ENCODE measurements around the gene SGK1.

Gene SGK1

DNA sequence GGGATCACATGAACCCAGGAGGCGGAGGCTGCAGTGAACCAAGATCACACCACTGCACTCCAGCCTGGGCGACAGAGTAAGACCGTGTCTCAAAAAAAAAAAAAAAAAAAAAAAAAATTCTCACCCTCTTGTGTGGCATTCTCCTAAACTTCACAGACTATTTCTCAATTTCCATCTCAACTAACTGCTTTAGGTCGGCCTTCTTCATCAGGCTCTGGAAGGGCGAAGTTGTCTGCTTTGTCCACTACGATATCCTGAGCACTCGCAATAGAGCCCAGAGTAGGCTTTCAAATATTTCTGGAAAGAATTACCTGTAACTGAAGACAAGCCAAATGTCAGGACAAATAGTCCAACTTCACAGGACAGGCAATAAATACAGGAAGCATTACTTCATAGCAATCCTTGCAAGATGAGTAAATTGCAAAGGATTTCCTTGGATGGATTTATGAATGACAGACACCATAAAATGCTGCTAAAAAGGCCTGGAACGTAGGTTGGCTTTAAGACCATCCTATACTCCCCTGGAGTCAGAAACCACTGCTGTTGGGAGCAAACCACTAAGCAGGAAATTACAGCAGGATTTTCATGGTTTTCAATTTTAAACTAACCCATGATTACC is 149.2 kb downstream of the SGK1 start:
- DNase-seq (ENCODE audit: low read depth): no peak

DNA sequence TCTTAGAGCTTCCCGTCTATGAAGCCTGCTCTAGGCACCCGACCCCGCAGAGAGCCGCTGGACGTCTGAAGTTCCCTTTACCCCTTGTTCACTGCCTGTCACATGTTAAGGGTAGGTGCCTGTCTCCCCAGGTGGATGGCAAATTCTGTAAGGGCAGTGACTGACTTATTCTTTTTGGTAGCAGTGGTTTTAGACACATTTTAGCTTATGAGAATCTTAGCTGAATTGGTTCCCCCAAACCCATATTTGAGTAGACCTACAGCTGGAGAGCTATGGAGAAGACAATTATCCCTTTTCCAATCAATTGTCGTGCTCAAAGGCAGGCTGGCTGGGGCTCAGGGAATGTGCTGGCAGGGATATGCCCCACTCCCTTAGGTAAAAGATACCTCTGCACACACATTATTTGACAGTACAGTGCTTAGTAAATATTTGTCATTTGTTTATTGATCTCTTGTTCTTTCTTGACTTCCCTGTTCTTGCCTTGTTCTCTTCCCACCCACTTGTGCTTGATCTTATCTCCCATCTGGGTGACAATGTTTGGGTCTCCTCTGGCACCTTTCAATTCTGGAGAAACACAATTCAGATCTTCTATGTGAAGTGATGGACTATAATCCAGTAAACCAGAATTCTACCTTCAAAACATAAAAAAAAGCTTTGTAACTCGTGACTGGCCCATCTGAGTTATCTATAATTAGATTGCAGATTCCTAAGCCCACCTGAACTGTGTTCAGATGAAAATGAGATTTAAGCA is 151.2 kb downstream of the SGK1 start:
- no peak for DNase-seq (ENCODE audit: low read depth)

DNA sequence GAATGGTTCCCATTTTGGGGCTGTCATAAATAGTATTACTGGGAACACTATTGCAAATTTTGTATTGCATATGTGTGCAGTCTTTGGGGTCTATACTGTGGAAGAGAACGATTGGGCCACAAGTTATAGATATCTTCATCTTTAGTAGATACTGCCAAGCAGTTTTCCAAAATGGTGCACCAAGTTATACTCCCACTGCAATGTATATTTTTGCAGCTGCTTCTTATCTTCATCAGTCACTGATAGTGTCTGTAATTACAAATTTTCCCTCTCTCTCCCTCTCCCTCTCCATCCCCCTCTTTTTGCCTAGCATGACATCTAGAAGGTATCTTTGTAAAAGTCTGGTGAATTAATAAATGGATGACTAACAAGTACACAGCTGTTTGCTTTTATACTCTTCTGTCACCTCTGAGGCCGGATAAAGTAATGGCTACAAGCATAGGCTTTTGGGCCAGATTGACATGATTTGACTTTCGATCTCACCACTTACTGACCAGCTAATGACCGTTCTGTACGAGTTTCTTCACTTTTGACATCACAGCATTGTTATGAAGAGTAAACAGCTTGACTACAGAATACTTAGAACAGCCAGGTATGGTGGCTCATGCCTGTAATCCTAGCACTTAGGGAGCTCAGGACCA is 152.2 kb downstream of the SGK1 start:
- DNase-seq (ENCODE audit: low read depth): no peak

DNA sequence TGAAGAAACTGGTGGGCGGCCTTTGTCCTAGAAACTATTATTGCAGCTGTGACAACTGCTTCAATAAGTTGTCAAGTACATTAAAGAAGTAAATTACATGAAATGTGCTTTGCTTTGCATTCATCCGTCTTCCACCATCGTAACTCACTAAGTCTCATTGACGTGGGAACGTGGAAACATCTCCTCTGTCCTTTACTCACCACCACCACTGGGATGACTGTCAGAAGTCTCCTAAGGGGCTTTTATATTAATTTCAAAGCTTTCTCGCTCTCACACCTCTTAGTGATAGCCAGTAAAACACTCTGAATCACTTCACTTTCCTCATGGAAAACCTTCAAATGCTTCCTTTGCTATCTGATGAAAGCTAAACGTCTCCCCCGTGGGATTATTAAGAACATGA is 153.6 kb downstream of the SGK1 start:
- DNase-seq (ENCODE audit: low read depth): no peak

DNA sequence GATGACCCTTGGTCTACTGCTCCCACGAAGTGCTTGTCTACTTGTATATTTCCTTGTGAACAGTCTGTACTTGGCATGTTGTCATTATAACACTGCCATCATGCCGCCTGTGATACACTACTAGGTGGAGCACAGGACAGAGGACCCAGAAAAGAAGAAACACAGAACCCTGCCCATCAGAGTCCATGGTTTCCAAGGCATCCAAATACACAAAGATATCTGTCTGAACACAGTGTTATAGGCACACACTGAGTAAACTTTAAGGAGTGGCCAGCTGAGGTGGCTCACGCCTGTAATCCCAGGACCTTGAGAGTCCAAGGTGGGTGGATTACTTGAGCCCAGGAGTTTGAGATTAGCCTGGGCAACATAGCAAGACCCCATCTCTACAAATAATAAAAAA is 155.0 kb downstream of the SGK1 start:
- DNase-seq (ENCODE audit: low read depth): no peak

DNA sequence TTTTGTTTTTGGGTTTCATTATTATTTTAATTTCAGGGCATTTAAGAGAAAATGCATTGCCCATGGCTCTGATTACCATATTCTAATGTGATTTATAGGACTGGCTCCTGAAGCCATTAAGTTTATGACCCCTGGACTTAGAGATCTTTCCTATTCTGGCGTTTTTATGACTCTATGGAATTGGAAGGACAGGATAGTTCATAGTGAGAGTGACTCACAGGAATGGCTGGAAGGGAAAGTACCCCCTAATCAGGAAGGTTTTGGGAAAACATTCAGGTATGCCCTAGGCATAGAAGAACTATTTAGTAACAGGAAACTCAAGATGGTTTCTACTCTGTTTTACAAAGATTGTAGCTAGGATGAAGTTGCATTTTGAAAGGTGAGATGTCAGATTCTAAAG is 156.9 kb downstream of the SGK1 start:
- no peak for DNase-seq (ENCODE audit: low read depth)

DNA sequence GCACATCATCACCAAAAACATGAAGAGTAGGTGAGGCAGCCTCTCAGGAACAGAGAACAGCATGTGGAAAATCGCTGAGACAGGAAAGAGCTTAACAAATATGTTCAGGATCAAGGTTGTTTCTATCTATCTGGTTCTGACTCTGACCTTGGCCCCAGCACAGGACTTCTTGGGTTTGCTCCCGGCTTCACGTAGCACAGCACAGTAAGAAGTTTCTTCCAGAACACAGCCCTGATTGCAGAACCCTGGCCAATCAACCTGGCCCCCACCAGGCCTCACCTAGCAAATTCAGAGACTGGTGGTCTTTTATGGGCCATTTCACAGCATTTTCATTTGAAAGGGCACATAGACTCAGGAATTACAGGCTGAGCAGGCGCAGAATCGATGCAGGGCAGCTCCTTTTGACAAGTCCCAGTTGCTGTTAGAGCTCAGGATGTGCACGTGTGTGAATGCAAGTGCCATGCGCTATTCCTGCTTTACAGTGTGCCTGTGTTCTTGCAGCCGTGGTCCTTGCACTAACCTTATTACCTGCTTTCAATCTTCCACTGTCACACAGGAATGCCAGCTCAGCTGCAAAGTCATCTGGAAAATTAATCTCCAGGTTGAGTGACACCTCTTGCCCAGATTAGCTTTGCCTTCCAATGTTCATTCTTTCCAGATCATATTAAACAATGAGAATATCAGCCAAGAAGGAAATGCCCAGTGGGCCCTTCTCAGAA is 165.0 kb downstream of the SGK1 start:
- no peak for DNase-seq (ENCODE audit: low read depth)

DNA sequence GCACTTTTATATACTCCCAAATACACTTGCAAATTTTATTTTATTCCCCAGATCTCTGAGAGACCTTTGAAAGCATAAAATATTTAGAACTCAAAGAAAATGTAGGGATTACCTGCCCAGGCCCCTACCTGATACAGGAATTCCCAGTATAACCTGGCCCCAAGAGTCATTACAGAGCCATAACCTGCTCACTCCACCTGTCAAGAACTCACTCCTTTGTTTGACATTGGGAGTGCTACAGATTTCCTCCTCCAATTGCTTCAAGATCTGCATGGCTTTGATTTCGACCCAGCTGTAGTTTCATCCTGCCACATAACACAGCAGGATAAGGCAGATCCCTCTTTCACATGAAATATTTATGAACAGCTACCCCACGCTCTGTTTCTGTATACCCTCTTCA is 169.3 kb downstream of the SGK1 start:
- no peak for DNase-seq (ENCODE audit: low read depth)

DNA sequence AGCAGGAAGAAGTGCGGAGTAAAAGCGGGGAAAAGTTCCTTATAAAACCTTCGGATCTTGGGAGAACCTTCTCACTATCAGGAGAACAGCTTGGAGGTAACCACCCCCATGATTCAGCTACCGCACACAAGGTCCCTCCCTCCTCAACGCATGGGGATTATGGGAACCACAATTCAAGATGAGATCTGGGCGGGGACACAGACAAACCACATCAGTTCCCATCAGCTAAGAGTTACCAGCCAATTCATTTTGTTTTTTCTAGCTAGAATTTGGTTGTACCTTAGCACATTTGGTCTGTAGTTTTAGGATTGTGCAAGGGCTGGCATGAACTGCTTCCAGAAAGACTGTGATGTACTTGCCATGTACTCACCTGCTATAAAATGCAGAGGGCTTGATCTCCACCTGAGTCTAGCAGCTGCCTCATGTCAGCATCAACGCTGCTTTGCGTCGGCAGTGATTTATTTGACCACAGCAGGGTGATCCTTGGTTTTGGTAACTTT is 170.8 kb downstream of the SGK1 start:
- DNase-seq (ENCODE audit: low read depth): no peak

DNA sequence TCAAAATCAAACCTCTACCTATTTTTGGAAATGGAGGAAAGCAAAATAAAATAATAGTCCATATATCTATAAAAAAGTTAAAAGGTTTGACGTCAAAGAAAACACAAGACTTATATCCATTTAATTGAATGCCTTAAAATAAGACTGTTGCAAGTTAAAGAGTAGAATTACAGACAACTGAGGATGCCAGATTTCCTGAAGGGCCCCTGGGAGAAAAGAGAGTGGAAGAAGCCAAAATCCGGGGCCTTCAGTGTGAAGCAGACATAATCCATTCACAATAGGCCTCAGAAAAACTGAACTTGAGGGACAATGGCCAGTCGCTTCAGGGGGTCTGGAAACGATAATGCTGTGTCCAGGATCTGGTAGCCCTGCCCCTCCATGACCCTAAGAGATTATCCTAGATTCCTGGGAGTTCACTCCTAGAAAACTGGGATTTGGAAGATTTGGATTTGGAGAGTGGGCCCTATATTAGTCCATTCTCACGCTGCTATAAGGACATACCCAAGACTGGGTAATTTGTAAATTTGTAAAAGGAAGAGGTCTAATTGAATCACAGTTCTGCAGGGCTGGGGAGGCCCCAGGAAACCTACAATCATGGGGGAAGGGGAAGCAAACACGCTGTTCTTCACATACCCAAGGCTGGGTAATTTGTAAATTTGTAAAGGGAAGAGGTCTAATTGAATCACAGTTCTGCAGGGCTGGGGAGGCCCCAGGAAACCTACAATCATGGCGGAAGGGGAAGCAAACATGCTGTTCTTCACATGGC is 171.5 kb downstream of the SGK1 start:
- DNase-seq (ENCODE audit: low read depth): no peak

DNA sequence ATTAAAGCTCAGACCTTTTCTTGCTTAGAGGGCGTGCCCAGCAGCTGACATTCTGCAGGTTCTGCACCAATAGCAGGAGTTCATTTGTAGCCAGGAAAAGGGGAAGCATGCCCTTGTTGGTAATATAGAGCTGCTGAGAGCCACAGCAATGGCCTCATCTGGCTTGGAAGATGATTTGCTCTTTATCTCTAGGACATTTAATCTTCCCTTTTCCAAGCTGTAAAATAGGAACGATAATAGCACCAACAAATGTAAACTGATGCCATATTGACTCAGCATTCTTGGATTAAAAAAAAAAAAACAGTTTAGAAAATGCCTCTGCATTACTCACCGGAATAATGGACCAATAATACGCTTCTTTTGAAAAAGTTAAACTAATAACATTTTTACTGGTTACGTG is 172.1 kb downstream of the SGK1 start:
- DNase-seq (ENCODE audit: low read depth): no peak

DNA sequence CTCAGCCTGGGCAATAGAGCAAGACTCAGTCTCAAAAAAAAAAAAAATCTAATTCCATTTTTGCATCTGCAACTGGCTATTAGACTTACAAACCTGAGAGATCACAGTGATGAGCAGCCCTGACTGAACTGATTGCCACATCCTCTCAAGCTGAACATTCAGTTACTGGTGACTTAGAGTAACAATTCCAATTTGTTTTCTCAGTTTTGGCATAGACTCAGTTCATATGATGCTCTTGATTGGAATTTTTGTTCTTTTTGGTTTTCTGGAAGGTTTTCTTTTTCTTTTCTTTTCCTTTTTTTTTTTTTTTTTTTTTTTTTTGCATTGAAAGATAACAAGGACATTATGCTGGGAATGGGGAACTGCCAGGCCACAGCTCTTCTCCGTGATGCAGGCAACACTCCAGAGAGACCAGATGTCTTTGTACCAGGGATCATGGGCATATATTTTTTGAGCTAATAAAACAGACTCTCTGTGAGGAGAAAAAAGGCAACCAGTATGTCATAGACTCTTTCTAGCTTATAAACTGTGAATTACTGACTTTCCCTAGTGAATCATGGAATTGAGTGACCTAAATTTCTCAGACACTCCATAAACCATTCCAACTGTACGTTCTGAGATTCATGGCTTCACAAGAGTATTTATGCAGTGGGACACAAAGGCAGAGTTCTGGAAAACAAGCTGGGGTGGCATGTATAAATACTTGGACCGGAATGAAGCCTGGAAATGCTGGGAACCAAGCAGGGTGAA is 179.5 kb downstream of the SGK1 start:
- no peak for DNase-seq (ENCODE audit: low read depth)

DNA sequence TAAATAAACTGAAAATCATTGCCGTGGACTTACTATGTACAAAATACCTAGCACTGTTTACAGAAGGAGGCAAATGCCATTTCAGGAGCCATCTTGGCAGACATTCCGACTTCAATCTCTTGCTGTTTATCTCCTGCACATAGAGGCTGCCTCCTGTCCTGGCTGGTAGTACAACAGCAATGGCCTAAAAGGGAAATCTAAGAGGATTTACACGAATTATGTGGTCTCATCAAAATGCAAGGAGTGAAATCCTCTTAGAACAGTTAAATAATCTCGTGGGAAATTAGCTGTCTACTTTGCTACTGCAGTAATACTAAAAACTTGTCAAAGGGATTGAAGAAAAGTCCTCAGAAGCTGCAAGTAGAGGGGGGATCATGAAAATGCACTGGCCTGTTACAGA is 183.3 kb downstream of the SGK1 start:
- no peak for DNase-seq (ENCODE audit: low read depth)

DNA sequence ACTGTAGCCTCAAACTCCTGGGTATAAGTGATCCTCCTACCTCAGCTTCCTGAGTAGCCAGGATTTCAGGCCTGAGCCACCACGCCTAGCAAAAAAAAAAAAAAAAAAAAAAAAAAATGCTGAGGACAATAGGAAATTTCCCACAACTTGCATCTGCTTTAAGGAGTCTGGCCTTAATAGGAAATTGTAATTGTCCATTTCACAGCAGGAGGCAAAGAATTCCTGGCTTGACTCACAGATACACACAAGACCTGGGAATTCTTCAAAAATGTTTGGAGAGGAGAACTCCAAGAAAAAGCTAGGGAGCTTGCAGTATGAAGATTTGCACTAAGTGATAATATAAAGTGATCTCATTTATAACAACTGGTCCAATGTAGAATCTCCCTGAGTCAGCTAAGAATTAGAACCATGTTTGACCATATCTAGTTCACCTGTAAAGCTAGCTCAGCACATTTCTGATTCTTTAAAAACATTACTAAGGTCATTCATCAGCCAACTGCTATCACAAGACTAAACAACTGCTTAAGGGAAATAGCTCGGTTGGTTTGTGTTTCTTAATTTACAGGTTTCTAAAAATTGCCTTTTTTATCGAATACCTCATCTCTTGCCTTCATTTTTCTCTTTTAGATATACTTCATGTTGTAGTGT is 185.3 kb downstream of the SGK1 start:
- no peak for DNase-seq (ENCODE audit: low read depth)

DNA sequence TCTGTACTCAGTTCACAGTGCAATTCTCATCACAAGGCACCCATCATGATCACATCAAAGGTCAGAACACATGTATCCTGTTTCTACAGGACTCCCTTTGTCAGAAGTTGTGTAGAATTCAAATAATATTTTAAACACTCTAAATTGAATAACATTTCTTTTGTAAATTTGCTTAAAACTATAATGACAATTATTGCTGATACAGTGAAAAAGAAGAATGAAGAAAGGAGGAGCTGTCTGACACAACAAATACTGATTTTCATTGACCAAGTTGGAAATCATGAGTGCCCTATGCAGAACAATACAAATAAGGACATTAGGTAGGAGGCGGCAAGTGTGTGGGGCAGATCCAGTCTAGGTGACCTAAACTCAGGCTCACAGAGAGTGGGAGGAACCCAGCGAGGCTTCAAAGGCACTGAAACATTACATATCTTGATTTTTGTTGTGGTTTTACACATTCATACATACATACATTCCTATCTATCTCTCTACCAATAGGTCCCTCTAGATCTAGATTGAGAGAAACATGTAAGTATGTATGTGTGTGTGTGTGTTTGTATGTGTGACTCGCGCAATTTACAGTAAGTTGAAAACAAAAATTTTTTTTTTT is 186.3 kb downstream of the SGK1 start:
- no peak for DNase-seq (ENCODE audit: low read depth)

DNA sequence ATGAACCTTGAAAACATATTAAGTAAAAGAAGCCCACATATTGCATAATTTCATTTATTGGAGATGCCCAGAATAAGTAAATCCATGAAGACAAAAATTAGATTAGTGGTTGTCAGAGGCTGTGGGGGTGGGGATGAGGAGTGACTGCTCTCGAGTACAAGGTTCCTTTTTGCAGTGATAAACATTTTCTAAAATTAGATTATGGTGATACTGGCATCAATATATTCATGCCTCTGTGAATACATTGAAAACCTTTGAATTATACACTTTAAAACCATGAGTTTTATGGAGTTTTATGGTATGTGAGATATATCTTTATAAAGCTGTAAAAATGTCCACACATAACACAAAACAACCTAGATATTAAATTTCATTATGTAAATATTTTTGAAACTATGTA is 189.8 kb downstream of the SGK1 start:
- DNase-seq (ENCODE audit: low read depth): no peak

DNA sequence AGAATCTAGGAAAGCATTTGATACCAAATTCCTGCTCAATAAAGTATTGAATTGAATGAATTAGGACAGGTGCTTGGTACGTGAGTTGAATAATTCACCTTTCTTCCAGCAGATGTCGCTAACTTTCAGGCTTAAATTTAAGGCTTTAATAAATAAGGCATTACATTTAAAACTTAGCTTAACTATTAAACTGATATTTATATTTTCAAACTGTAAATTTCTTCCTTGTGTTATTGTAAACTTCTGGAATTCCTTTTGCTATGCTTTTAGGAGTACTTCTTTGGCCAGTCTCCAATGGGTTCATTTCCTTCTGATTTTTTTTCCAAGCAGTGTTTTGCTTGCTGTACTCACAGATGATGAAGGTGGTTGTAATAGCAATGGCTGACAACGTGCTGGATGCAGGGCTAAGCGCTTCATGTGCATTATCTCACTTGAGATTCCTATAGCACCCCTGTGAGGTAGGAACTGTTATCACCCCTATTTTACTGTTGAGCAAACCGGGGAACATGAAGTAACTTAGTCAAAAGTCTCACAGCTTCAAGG is 194.2 kb downstream of the SGK1 start:
- DNase-seq (ENCODE audit: low read depth): no peak

DNA sequence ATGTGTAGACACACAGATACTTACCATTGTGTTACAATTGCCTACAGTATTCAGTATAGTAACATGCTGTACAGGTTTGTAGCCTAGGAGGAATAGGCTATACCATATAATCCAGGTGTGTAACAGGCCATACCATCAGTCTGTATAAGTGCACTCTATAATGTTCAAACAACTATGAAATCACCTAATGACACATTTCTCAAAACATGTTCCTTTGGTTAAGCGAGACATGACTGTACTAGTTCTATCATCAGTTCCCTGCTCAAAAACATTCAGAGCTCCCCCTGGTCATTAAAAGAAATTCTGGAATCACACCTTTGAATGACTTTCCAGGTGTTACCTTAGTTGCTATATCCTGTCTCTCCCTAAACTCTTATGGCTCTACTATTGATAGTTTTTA is 195.1 kb downstream of the SGK1 start:
- DNase-seq (ENCODE audit: low read depth): no peak

DNA sequence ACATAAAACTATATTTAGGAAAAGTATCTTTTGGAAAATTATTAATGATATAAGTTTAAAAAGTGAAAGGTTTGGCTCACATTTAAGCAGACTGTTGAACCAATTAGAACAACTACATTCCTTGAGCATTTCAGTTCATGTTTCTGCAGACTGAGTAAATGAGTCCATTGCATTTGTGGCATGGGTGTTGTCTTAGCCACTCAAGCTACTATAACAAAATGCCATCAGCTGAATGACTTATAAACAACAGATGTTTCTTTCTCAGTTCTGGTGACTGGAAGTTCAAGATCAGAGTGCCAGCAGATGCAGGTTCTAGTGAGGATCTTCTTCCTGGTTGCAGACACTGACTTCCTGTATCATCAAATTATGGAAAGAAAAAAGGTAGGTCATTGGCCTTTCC is 198.4 kb downstream of the SGK1 start:
- DNase-seq (ENCODE audit: low read depth): no peak
